HG02970 (cell line): ENCODE data around the gene CASK.
"Not testable (repeated sequence)": the region's sequence is repeated elsewhere in the genome, so short reads cannot be mapped to it uniquely, and the experiment has no call there.

Experiments used
- ATAC-seq: cut with Tn5 transposase; IDR thresholded peaks from one replicate; pipeline ENCODE4 v1.9.1; 2021; ENCODE audit warnings: mild to moderate bottlenecking, moderate library complexity, moderate number of reproducible peaks; ENCODE audit not compliant: unreplicated experiment, low FRiP score

The CASK gene

GRCh38 chrX:41526271-41526670 lies 397.1 kb downstream of the CASK start:
- no peak for ATAC-seq

- no peak for ATAC-seq
Observed at GRCh38 chrX:41522671-41523070, 400.7 kb downstream of the CASK start.

DNA sequence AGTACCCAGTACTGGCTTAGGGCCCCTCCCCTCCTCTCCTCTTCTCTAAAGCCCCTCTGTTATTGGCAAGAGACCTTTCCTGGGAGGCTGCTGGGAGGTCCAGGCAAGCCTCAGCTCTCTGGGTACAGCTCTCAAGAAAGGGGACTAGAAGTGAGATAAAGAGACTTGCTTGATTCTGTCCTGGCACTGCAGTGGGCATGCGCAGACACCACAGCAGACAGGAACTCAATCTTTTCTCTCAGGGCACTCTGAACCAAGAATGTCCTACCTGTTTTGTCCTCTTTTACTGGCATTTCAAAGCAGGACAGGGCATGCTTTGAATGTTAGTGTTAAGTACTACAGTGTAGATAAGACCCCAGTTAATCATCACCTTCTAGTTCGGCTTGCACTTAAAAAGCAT lies 401.3 kb downstream of the CASK start:
- ATAC-seq = no peak

DNA sequence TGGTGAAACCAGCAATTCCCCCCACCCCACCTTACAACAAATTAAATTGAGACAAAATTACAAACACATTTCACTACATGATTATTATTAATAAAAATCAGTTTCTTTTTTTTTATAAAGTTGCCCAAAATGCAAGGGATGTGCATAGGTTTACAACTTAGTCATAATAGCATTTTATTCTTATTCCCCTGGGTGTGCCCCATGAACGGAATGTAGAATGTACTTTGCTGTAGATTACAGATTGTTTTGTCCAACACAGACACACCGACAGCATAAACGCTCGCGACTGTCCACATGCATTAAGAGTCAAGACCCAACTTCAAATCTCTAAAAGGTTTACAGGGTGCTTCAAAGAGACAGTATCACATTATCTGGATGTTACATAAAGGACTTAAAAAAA lies 403.9 kb downstream of the CASK start:
- ATAC-seq = no peak

GRCh38 chrX:41518841-41519220 lies 404.5 kb downstream of the CASK start:
- no peak for ATAC-seq

- no peak for ATAC-seq
Observed at GRCh38 chrX:41518127-41518840, 405.1 kb downstream of the CASK start.

GRCh38 chrX:41516999-41517765 lies 406.2 kb downstream of the CASK start:
- ATAC-seq = no peak

- ATAC-seq = no peak
Observed at GRCh38 chrX:41516456-41516855, 406.9 kb downstream of the CASK start.

DNA sequence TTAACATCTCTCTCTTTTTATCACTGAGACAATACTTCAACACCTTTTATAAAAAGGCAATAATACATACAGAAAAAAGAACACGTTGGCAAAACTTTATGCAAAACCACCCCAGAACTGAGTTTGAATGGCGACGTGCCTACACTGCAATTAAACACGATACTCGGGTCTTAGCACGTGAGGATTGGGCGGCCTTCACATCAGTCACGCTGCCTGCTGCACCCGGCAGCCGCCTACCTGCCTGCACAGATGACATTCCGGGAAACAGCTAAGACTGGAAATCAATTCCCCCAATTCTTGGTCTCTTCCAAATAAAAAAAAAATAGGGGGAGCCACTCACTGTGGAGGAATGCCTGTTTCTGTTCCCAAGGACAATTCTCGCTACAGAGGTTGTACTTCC lies 408.0 kb downstream of the CASK start:
- no peak for ATAC-seq

DNA sequence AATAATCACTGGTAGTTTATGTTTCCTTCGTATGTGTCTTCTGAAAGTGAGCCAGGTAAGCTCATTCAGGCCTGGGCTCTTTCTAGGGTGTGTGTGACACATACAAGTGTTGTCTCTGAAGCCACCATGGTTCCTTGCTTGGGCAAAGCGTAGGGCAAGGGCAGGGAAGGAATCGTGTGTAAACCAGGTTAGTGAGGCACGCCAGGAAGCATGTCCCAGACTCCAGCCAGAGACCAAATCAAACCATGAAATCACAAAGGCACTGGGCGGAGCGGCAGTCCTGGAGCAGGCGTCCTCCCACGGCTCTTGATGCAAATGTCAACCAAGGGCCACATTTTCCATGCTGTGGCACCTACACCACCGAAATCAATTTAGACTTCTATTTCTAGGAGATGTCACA lies 409.2 kb downstream of the CASK start:
- no peak for ATAC-seq

GRCh38 chrX:41512853-41513252 lies 410.5 kb downstream of the CASK start:
- ATAC-seq = not testable (repeated sequence)

- ATAC-seq = no peak
Observed at GRCh38 chrX:41512394-41512793, 411.0 kb downstream of the CASK start.

- no peak for ATAC-seq
Observed at GRCh38 chrX:41507919-41508318, 415.4 kb downstream of the CASK start.

- no peak for ATAC-seq
Observed at GRCh38 chrX:41502004-41502403, 421.4 kb downstream of the CASK start.

DNA sequence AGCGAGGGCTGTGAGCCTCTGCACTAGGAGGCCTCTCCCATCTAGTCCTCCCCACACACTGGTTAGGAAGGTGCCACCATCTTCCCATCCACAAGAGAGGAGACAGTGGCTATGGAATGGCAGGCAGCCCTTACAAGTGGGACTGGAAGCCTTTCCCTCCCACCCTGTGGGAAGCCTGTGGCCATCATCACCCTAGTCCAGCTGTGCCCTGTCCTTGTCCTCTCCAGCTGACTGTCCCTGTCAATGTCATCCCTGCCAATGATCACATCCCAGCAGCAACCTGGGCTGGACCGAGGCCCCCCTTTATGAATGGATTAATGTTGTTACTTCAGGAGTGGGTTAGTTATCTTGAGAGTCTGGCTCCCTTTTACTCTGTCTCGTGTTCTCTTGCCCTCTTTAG lies 423.4 kb downstream of the CASK start:
- ATAC-seq = no peak

DNA sequence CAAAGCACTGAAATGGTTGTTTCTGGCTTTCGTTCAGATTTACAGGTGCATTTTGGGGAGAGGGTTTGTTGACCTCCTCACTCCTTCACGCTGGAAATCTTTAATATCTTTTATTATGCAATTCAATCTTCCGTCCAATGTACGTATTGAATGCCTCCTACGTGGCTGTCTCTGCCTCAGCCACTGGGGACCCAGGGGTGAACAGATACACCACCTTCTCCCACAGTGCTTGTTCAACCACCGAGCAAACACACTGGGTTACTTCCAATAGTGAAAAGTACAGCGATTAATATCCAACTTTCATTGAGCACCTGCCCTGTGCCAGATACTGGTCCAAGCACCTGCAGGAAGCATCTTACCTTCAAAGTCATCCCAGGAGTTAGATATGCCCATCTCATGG lies 424.2 kb downstream of the CASK start:
- no peak for ATAC-seq

- no peak for ATAC-seq
Observed at GRCh38 chrX:41491267-41492004, 431.9 kb downstream of the CASK start.

- ATAC-seq = no peak
Observed at GRCh38 chrX:41490446-41490845, 432.9 kb downstream of the CASK start.

- ATAC-seq = no peak
Observed at GRCh38 chrX:41482154-41482850, 441.1 kb downstream of the CASK start.

- ATAC-seq = no peak
Observed at GRCh38 chrX:41481264-41482109, 441.9 kb downstream of the CASK start.
